Panc1 (cell line): ENCODE results near the gene MARK2.

ENCODE experiments used
- CTCF ChIP-seq: fragments of 450-650 bp; IDR thresholded peaks from 2 replicates; pipeline ENCODE4 v1.5.1; 2017; ENCODE audit warnings: mild to moderate bottlenecking
- POLR2AphosphoS5 ChIP-seq: IDR thresholded peaks from 2 replicates; pipeline ENCODE4 v1.6.1; 2012; ENCODE audit warnings: mild to moderate bottlenecking, low read depth, low read length, moderate library complexity
- SIN3A ChIP-seq: IDR thresholded peaks from 2 replicates; pipeline ENCODE4 v1.6.1; 2012; ENCODE audit warnings: low read depth, mild to moderate bottlenecking, low read length, moderate library complexity, borderline replicate concordance; ENCODE audit not compliant: insufficient read depth

DNA sequence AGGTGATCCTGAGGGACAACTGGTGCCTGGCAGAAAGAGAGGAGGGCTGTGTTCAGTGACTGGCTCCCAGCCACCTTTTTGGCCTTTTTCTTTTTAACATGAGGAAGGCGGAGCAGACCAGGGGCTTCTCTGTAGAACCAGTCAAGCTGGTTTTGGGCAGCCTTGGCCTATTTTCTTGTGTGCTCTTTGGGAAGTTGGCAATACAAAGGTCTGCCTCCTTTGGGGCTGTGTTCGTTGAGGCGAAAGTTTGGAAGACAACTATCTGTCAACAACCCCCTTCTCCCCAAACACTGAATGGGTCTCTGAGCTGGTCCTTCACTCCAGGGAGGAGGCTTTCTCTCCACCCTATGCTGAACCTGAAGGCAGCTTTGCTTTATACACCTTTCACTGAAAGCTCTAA lies 8.5 kb downstream of the MARK2 start:
- TF ChIP-seq CTCF (no peak), POLR2AphosphoS5 (no peak), SIN3A (no peak)
